Ovary (tissue), 3 donors: ENCODE data around the gene WRNIP1.

Experiments used
- EP300 ChIP-seq: sonication (generic); formaldehyde crosslinking; IDR thresholded peaks from one replicate; pipeline ENCODE4 v1.6.1; 2017; ENCODE audit warnings: antibody characterized with exemption
- POLR2A ChIP-seq: fragments of 450-650 bp; IDR thresholded peaks from one replicate; pipeline ENCODE4 v1.6.1; 2017; ENCODE audit warnings: antibody characterized with exemption, mild to moderate bottlenecking, moderate library complexity
- TF ChIP-seq, protein P1 (sequence below), 3 donors: fragments of 450-650 bp in 2 of 3; fragments of 200-600 bp in 1 of 3; IDR thresholded peaks; one replicate each; pipeline versions ENCODE4 v1.5.1 to v1.8.0; 2016 to 2022; ENCODE audit warnings: antibody characterized with exemption in 3 of 3, mild to moderate bottlenecking in 1 of 3
- donor health status: DM: no; HTN: no; CAD: no.

- TF ChIP-seq, protein P1, sequence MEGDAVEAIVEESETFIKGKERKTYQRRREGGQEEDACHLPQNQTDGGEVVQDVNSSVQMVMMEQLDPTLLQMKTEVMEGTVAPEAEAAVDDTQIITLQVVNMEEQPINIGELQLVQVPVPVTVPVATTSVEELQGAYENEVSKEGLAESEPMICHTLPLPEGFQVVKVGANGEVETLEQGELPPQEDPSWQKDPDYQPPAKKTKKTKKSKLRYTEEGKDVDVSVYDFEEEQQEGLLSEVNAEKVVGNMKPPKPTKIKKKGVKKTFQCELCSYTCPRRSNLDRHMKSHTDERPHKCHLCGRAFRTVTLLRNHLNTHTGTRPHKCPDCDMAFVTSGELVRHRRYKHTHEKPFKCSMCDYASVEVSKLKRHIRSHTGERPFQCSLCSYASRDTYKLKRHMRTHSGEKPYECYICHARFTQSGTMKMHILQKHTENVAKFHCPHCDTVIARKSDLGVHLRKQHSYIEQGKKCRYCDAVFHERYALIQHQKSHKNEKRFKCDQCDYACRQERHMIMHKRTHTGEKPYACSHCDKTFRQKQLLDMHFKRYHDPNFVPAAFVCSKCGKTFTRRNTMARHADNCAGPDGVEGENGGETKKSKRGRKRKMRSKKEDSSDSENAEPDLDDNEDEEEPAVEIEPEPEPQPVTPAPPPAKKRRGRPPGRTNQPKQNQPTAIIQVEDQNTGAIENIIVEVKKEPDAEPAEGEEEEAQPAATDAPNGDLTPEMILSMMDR (IDR thresholded peaks at IDR 0.05): no peak
- TF ChIP-seq POLR2A (no peak), EP300 (no peak)
Observed at GRCh38 chr6:2809015-2809414, 43.8 kb downstream of the WRNIP1 start.
